Upper lobe of left lung (tissue), 6 donors: ENCODE data around the gene CRISP1. TPM values are rescaled to one million over a fixed set of nuclear protein-coding genes. Genes with fewer than 3 reads are reported as not detected.
"Not testable (repeated sequence)": the region's sequence is repeated elsewhere in the genome, so short reads cannot be mapped to it uniquely, and the experiment has no call there.

Experiments used
- ATAC-seq, 2 donors: fragments of 200-7000 bp; cut with Tn5 transposase; one replicate each; pipeline ENCODE4 v1.9.1; 2022; ENCODE audit warnings: mild to moderate bottlenecking in 2 of 2, moderate library complexity in 2 of 2; ENCODE audit not compliant: low FRiP score in 2 of 2
- DNase-seq, 2 donors: peaks; one replicate each; pipeline ENCODE4 v3.0.0-alpha.2; 2019 to 2020
- H3K27ac ChIP-seq, 4 donors: fragments of 200-600 bp; sonication (generic); one replicate each; pipeline ENCODE4 v1.5.1; 2016 to 2019
- H3K27me3 ChIP-seq, 4 donors: fragments of 200-600 bp; sonication (generic); one replicate each; pipeline ENCODE4 v1.5.1; 2017 to 2019
- H3K36me3 ChIP-seq, 4 donors: fragments of 200-600 bp; sonication (generic); one replicate each; pipeline ENCODE4 v1.5.1; 2016 to 2019
- H3K4me1 ChIP-seq, 4 donors: fragments of 200-600 bp; sonication (generic); one replicate each; pipeline ENCODE4 v1.5.1; 2018 to 2019
- H3K4me3 ChIP-seq, 4 donors: fragments of 200-600 bp; sonication (generic); one replicate each; pipeline ENCODE4 v1.5.1; 2017 to 2019; ENCODE audit warnings: mild to moderate bottlenecking in 2 of 4, moderate library complexity in 1 of 4
- H3K9me3 ChIP-seq, 4 donors: fragments of 200-600 bp; sonication (generic); one replicate each; pipeline ENCODE4 v1.5.1; 2018 to 2019
- EP300 ChIP-seq, 4 donors: sonication (generic); formaldehyde crosslinking; IDR thresholded peaks; one replicate each; pipeline ENCODE4 v1.5.1; 2017; ENCODE audit warnings: antibody characterized with exemption in 4 of 4, control low read depth in 2 of 4
- POLR2A ChIP-seq, 4 donors: fragments of 450-650 bp; IDR thresholded peaks; one replicate each; pipeline ENCODE4 v1.5.1; 2016 to 2017; ENCODE audit warnings: antibody characterized with exemption in 4 of 4, mild to moderate bottlenecking in 2 of 4
- POLR2AphosphoS5 ChIP-seq, 2 donors: sonication (generic); formaldehyde crosslinking; IDR thresholded peaks; one replicate each; pipeline ENCODE4 v1.5.1; 2017; ENCODE audit warnings: antibody characterized with exemption in 2 of 2
- WGBS, 2 donors: methylation state at CpG; one replicate each; pipeline ENCODE4 v1.1.5; 2017 to 2018; 5-methylcytosine and 5-hydroxymethylcytosine counted together
- total RNA-seq, 6 donors: library from RNA; depleted of rRNA in 4 of 6; stranded (reverse); fragments of >200 nt in 4 of 6; gene quantifications; one replicate each; pipeline versions ENCODE4 v1.1.0 to v1.2.1, GENCODE V29; 2016 to 2021
- TF ChIP-seq, protein P1 (sequence below), 6 experiments: fragments of 450-650 bp in 4 of 6; fragments of 200-600 bp in 2 of 6; sonication (generic) in 2 of 6; IDR thresholded peaks; one replicate each; pipeline ENCODE4 v1.5.1; 2016 to 2019; ENCODE audit warnings: antibody characterized with exemption in 6 of 6
- donor health status: DM: no; HTN: no; CAD: no; lungs with moderate emphysema.
- donor health status: DM: no; HTN: yes; CAD: no; lungs with severe emphysema.

CRISP1 gene
- total RNA-seq, 6 donors from 2014 or later: not detected

DNA sequence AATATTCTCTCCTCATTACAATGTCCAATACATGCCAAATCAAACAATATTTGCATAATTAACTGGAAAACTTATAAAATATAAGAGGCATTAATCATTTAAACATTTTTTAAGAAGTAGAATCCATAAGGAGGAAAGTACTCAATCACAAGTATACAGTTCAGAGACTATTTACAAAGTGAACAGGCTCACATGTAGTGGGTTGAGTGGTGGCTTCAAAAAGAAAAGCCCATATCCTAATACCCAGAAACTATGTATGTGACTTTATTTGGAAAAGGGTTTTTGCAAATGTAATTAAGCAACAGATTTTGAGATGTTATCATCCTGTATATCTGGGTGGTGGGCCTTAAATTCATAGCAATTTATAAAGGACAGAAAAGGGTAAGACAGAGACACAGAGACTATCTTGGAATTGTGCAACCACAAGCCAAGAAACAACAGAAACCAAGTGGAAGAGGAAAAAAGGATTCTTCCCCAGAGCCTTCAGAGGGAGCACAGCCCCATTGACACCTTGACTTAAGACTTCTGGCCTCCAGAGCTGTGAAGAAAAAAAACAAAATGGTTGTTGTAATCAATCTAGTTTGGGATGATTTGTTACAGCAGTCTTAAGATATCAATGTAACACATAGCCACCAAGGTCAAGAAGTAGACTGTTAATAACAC is 32.7 kb upstream of the CRISP1 start:
- Histone ChIP-seq H3K36me3 (no peaks in the 10 kb centered on the region), H3K4me1 (no peaks in the 10 kb centered on the region), H3K9me3 (peaks cover 0 to 5% (median 0%) of the 10 kb centered on the region in 4 donors), H3K4me3 (no peak overlapping the region), H3K27me3 (no peaks in the 10 kb centered on the region), H3K27ac (no peak overlapping the region)
- DNase-seq: no peak
- TF ChIP-seq POLR2A (IDR thresholded peaks at IDR 0.05) (no peak), POLR2AphosphoS5 (IDR thresholded peaks at IDR 0.05) (no peak), EP300 (IDR thresholded peaks at IDR 0.05) (no peak)
- TF ChIP-seq, protein P1, sequence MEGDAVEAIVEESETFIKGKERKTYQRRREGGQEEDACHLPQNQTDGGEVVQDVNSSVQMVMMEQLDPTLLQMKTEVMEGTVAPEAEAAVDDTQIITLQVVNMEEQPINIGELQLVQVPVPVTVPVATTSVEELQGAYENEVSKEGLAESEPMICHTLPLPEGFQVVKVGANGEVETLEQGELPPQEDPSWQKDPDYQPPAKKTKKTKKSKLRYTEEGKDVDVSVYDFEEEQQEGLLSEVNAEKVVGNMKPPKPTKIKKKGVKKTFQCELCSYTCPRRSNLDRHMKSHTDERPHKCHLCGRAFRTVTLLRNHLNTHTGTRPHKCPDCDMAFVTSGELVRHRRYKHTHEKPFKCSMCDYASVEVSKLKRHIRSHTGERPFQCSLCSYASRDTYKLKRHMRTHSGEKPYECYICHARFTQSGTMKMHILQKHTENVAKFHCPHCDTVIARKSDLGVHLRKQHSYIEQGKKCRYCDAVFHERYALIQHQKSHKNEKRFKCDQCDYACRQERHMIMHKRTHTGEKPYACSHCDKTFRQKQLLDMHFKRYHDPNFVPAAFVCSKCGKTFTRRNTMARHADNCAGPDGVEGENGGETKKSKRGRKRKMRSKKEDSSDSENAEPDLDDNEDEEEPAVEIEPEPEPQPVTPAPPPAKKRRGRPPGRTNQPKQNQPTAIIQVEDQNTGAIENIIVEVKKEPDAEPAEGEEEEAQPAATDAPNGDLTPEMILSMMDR (IDR thresholded peaks at IDR 0.05): no peak
- ATAC-seq: no peak

DNA sequence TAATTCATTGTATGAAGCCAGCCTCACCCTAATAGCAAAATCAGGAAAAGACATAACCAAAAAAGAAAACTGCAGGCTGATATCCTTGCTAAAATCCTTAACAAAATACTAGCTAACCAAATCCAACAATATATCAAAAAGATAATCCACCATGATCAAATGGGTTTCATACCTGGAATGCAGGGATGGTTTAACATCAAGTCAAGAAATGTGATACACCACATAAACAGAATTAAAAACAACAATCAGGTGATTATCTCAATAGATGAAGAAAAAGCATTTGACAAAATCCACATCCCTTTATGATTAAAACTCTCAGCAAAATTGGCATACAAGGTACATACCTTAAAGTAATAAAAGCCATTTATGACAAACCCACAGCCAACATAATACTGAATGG is 29.2 kb upstream of the CRISP1 start:
- DNase-seq, H3K27ac ChIP-seq, H3K9me3 ChIP-seq, H3K4me3 ChIP-seq, H3K4me1 ChIP-seq, H3K27me3 ChIP-seq, ATAC-seq, H3K36me3 ChIP-seq: not testable (repeated sequence)

DNA sequence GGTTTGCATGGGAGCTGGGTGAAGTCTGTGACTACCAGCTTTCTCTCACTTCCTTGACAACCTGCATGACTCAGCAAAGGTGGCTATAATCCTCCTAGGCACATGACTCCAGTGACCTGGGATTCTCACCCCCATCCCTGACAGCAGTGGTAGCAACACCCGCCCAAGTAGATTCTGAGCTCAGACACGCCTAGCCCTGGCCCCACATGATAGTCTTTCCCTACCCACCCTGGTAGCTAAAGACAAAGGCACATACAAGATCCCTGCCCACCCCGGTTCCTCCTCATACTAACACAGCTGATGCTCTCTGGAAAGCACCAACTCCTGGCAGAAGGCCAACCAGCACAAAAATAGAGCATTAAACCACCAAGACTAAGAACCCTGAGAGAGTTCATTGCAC is 25.9 kb upstream of the CRISP1 start:
- WGBS, 2 donors: 85 to 93% methylated on average over 3 of the region's 3 CpGs
- DNase-seq: no peak

DNA sequence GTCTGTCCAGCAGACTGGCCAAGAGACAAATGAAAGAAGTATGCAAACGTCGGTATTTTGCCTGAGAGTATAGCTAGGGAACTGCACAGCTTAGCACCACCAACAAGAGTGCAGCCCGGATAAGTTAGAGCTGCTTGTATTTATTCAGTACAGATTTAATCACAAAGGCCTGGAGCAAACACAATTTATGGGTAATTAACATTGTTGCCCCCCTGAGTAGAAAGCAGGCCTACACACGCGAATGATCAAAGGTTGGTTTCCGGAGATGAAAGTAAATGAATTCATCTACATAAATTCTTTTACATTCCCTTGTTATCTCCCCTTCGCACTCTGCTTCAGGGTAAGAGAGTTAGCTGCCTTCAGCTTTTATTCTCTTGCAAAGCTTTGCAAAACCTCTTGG is 24.7 kb upstream of the CRISP1 start:
- WGBS, 2 donors: 49 to 55% methylated on average over 7 of the region's 7 CpGs
- DNase-seq: no peak
- Histone ChIP-seq H3K27ac (no peak overlapping the region), H3K36me3 (no peaks in the 10 kb centered on the region), H3K4me3 (no peak overlapping the region), H3K9me3 (peaks cover 0 to 5% (median 0%) of the 10 kb centered on the region in 4 donors), H3K4me1 (no peaks in the 10 kb centered on the region), H3K27me3 (no peaks in the 10 kb centered on the region)
- ATAC-seq: no peak
- TF ChIP-seq POLR2A (IDR thresholded peaks at IDR 0.05) (no peak), POLR2AphosphoS5 (IDR thresholded peaks at IDR 0.05) (no peak), EP300 (IDR thresholded peaks at IDR 0.05) (no peak)
- TF ChIP-seq, protein P1 (IDR thresholded peaks at IDR 0.05): no peak

More for the DNA sequence above, 25.9 kb upstream of the CRISP1 start:
- no peak overlapping the region for H3K4me3 ChIP-seq
- H3K36me3 ChIP-seq: no peaks in the 10 kb centered on the region
- TF ChIP-seq POLR2AphosphoS5 (IDR thresholded peaks at IDR 0.05) (no peak), POLR2A (IDR thresholded peaks at IDR 0.05) (no peak), EP300 (IDR thresholded peaks at IDR 0.05) (no peak)
- TF ChIP-seq, protein P1 (IDR thresholded peaks at IDR 0.05): no peak
- H3K4me1 ChIP-seq: no peaks in the 10 kb centered on the region
- no peak overlapping the region for H3K27ac ChIP-seq
- no peak for ATAC-seq
- H3K27me3 ChIP-seq: no peaks in the 10 kb centered on the region
- peaks cover 0 to 5% (median 0%) of the 10 kb centered on the region in 4 donors for H3K9me3 ChIP-seq

DNA sequence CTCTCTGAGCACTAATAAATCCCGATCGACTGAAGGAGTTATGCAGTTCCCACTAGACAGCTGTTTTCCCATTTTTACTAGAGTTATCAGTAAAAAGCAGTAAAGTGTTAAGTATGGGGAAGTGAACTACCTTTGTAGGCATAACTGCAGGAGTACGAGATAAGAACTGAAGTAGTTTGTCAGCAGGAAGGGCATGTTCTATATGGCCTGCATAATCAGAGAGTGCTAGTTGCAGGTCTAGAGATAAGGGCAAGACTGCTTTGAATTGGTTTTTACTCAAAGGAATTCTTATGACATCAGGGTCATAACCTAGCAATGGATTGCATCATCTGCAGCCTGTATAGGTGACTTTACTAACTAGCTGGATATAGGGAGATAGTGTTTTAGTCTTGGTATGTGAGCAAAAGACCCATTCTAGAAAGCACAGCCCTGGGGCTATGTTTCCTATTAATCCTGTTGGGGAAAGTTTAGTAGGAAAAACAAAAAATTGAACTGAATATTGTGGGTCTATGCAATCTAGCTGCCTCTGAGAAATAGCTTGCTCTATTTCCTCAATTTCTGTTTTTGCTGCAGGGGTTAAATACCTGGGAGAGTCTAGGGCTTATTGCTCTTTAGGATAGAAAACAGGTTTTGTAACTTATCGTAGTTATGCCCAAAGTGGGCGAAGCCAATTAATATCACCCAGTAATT is 22.6 kb upstream of the CRISP1 start:
- H3K4me3 ChIP-seq: no peak overlapping the region
- H3K4me1 ChIP-seq: no peaks in the 10 kb centered on the region
- ATAC-seq: no peak
- no peak for DNase-seq
- H3K36me3 ChIP-seq: no peaks in the 10 kb centered on the region
- H3K27ac ChIP-seq: no peak overlapping the region
- no peaks in the 10 kb centered on the region for H3K9me3 ChIP-seq
- TF ChIP-seq POLR2A (IDR thresholded peaks at IDR 0.05): no peak
- TF ChIP-seq POLR2AphosphoS5 (IDR thresholded peaks at IDR 0.05): no peak
- TF ChIP-seq, protein P1 (IDR thresholded peaks at IDR 0.05): no peak
- no peak for TF ChIP-seq EP300 (IDR thresholded peaks at IDR 0.05)
- no peaks in the 10 kb centered on the region for H3K27me3 ChIP-seq
- 64 to 65% methylated on average over 5 of the region's 5 CpGs for WGBS, 2 donors
